Colon (tissue), 2 donors: Measurements from ENCODE around the gene GPATCH4.
"Not testable (repeated sequence)": the region's sequence is repeated elsewhere in the genome, so short reads cannot be mapped to it uniquely, and the experiment has no call there.

Experiments used
- FAIRE-seq: peaks from 2 replicates; lab custom pipeline; 2012; peaks lifted over from hg19 to GRCh38; lab: Jason Lieb, UNC
- donor health status: control.
- donor health status: control.

The GPATCH4 gene

GRCh38 chr1:156626079-156626438 is 24.8 kb upstream of the GPATCH4 start:
- no peak for FAIRE-seq

- no peak for FAIRE-seq
These were observed 24.3 kb upstream of the GPATCH4 start for GRCh38 chr1:156625436-156626078.

- no peak for FAIRE-seq
These were observed 23.6 kb upstream of the GPATCH4 start for GRCh38 chr1:156624814-156625435.

- FAIRE-seq, result no peak
These were observed 22.9 kb upstream of the GPATCH4 start for GRCh38 chr1:156623946-156624813.

GRCh38 chr1:156622581-156623297 is 21.5 kb upstream of the GPATCH4 start:
- FAIRE-seq, result no peak

GRCh38 chr1:156619582-156619955 is 18.3 kb upstream of the GPATCH4 start:
- no peak for FAIRE-seq

- no peak for FAIRE-seq
These were observed 17.7 kb upstream of the GPATCH4 start, which contains the start of gene HAPLN2 for GRCh38 chr1:156618853-156619581. TSS of gene HAPLN2 (plus strand) at chr1:156619415. CDS start at chr1:156623491, 4,076 bp downstream.

- FAIRE-seq, result no peak
These were observed 15.2 kb upstream of the GPATCH4 start for GRCh38 chr1:156616463-156616862.

- FAIRE-seq, result no peak
These were observed 14.7 kb upstream of the GPATCH4 start for GRCh38 chr1:156615946-156616345.

GRCh38 chr1:156612666-156613065 is 11.4 kb upstream of the GPATCH4 start:
- FAIRE-seq, result no peak

GRCh38 chr1:156610072-156610471 is 8.8 kb upstream of the GPATCH4 start:
- not testable (repeated sequence) for FAIRE-seq

GRCh38 chr1:156608981-156609380 is 7.7 kb upstream of the GPATCH4 start:
- FAIRE-seq, result no peak

- FAIRE-seq, result no peak
These were observed 6.9 kb upstream of the GPATCH4 start for GRCh38 chr1:156608036-156608674.

- FAIRE-seq, result not testable (repeated sequence)
These were observed 6.1 kb upstream of the GPATCH4 start for GRCh38 chr1:156607344-156607743.

GRCh38 chr1:156602557-156602993 is 1.3 kb upstream of the GPATCH4 start:
- FAIRE-seq, result no peak

- FAIRE-seq, result no peak
These were observed 613 bp upstream of the GPATCH4 start for GRCh38 chr1:156601892-156602291.

GRCh38 chr1:156600733-156601121 is 552 bp downstream of the GPATCH4 start:
- FAIRE-seq, result no peak

GRCh38 chr1:156599811-156600210 is 1.5 kb downstream of the GPATCH4 start:
- FAIRE-seq, result no peak

GRCh38 chr1:156598731-156599432 is 2.4 kb downstream of the GPATCH4 start:
- no peak for FAIRE-seq

- no peak for FAIRE-seq
These were observed 3.2 kb downstream of the GPATCH4 start for GRCh38 chr1:156598125-156598524.

- FAIRE-seq, result no peak
These were observed 4.9 kb downstream of the GPATCH4 start for GRCh38 chr1:156596426-156596825.
